K562 (cell line): ENCODE results near the gene HPD. TPM values are rescaled to one million over a fixed set of nuclear protein-coding genes. Genes with fewer than 3 reads are reported as not detected.
A peak's percentile ranks its signal among the peaks of the same experiment; 100 is the strongest.

Experiments
- ATAC-seq: fragments of 200-7000 bp; cut with Tn5 transposase; 3 replicates; pipeline ENCODE4 v1.9.1; 2020; ENCODE audit warnings: moderate library complexity
- BruUV-seq: library from RNA; stranded (reverse); fragments of 400-500 nt; replicated peaks from 2 replicates; lab custom pipeline; 2021; lab: Mats Ljungman, UMichigan
- CTCF ChIA-PET: fragments of 300-600 bp; formaldehyde crosslinking; extraction: SDS; loops from one replicate; lab custom pipeline; 2021; ENCODE audit warnings: low intra/inter-chr PET ratio; lab: Yijun Ruan, JAX
- POLR2A ChIA-PET: fragments of 300-600, 350-650 bp; sonication (Branson Sonifier 250); formaldehyde crosslinking; extraction: SDS; loops from one replicate; lab custom pipeline; 2021; ENCODE audit warnings: antibody characterized with exemption, inconsistent platforms; lab: Yijun Ruan, JAX
- DNase-seq, 4 experiments: peaks; one replicate each; pipeline versions ENCODE4 v3.0.0 to v3.0.0-alpha.2; 2011 to 2018; ENCODE audit warnings: low spot score in 3 of 4, mixed read lengths in 3 of 4; ENCODE audit errors: extremely low read depth in 1 of 4
- FAIRE-seq: peaks from 2 replicates; lab custom pipeline; 2011; peaks lifted over from hg19 to GRCh38; lab: Jason Lieb, UNC
- H2AFZ ChIP-seq: 2 replicates; pipeline ENCODE4 v1.6.0; 2011; ENCODE audit warnings: low read depth, low read length, control low read depth, inconsistent platforms
- H3K27ac ChIP-seq: fragments of 200-600 bp; 3 replicates; pipeline ENCODE4 v1.8.0; 2011; ENCODE audit warnings: low read depth, mild to moderate bottlenecking, control low read depth, inconsistent platforms, low read length, moderate library complexity, mixed read lengths; ENCODE audit errors: extremely low read depth
- H3K27me3 ChIP-seq, 2 experiments: fragments of 300-600 bp in 1 of 2; 2 replicates in 1 of 2; 3 replicates in 1 of 2; pipeline versions ENCODE4 v1.6.0 to v1.8.0; 2011; ENCODE audit warnings: inconsistent platforms in 2 of 2, low read length in 2 of 2, mild to moderate bottlenecking in 1 of 2, mixed read lengths in 1 of 2, moderate library complexity in 1 of 2; ENCODE audit not compliant: control insufficient read depth in 2 of 2, insufficient read depth in 2 of 2
- H3K36me3 ChIP-seq: fragments of 300-600 bp; 3 replicates; pipeline ENCODE4 v1.8.0; 2011; ENCODE audit warnings: mild to moderate bottlenecking, low read length, inconsistent platforms; ENCODE audit not compliant: control insufficient read depth, insufficient read depth
- H3K4me1 ChIP-seq, 2 experiments: fragments of 200-600 bp in 1 of 2; replicated peaks in 1 of 2; 2 replicates in 1 of 2; 3 replicates in 1 of 2; pipeline versions ENCODE4 v1.5.1 to v1.8.0; 2011; ENCODE audit warnings: inconsistent platforms in 2 of 2, low read length in 2 of 2, mild to moderate bottlenecking in 1 of 2, mixed read lengths in 1 of 2, moderate library complexity in 1 of 2; ENCODE audit not compliant: control insufficient read depth in 2 of 2, insufficient read depth in 2 of 2
- H3K4me2 ChIP-seq: 2 replicates; pipeline ENCODE4 v1.6.1; 2011; ENCODE audit warnings: low read length, control low read depth, inconsistent platforms, mixed read lengths; ENCODE audit not compliant: insufficient read depth
- H3K4me3 ChIP-seq: fragments of 200-600 bp; sonication (generic), shearing (Covaris generic); 2 replicates; pipeline ENCODE4 v1.5.1; 2016; ENCODE audit warnings: control low read depth, inconsistent platforms
- H3K79me2 ChIP-seq: fragments of 200-600 bp; 3 replicates; pipeline ENCODE4 v1.8.0; 2011; ENCODE audit warnings: low read length, inconsistent platforms; ENCODE audit not compliant: control insufficient read depth, insufficient read depth
- H3K9ac ChIP-seq, 2 experiments: 2 replicates each; pipeline versions ENCODE4 v1.6.0 to v1.6.1; 2011; ENCODE audit warnings: low read depth in 2 of 2, low read length in 2 of 2, control low read depth in 1 of 2, inconsistent platforms in 1 of 2, mild to moderate bottlenecking in 1 of 2, mixed read lengths in 1 of 2; ENCODE audit not compliant: insufficient read depth in 1 of 2
- H3K9me1 ChIP-seq: one replicate; pipeline ENCODE4 v1.6.0; 2011; ENCODE audit warnings: inconsistent platforms, mild to moderate bottlenecking, low read length, moderate library complexity; ENCODE audit not compliant: control insufficient read depth, insufficient read depth
- H3K9me3 ChIP-seq: replicated peaks from 2 replicates; pipeline ENCODE4 v1.5.1; 2011; ENCODE audit warnings: low read depth, low read length, inconsistent platforms; ENCODE audit not compliant: control insufficient read depth, insufficient read depth
- H4K20me1 ChIP-seq: replicated peaks from 2 replicates; pipeline ENCODE4 v1.6.1; 2011; ENCODE audit warnings: low read length, inconsistent platforms, mixed read lengths; ENCODE audit not compliant: control insufficient read depth, insufficient read depth
- CBX5 ChIP-seq: IDR thresholded peaks from 2 replicates; pipeline ENCODE4 v1.6.1; 2014; ENCODE audit warnings: low read depth, borderline replicate concordance
- NFE2 ChIP-seq: IDR thresholded peaks from 2 replicates; pipeline ENCODE4 v1.6.1; 2014; ENCODE audit warnings: antibody characterized with exemption, low read depth
- POLR2G ChIP-seq: fragments of 200-400 bp; formaldehyde crosslinking; IDR thresholded peaks from 2 replicates; pipeline ENCODE4 v1.6.1; 2017; ENCODE audit warnings: low read depth, mild to moderate bottlenecking, antibody characterized with exemption, low read length, moderate library complexity
- PYGO2 ChIP-seq: fragments of 450-650 bp; IDR thresholded peaks from 2 replicates; pipeline ENCODE4 v1.6.1; 2016; ENCODE audit warnings: mild to moderate bottlenecking, missing genetic modification characterization, moderate library complexity, missing compliant biosample characterization
- RBFOX2 ChIP-seq: fragments of 200-400 bp; formaldehyde crosslinking; IDR thresholded peaks from 2 replicates; pipeline ENCODE4 v1.6.1; 2017; ENCODE audit warnings: low read depth, mild to moderate bottlenecking, low read length, moderate library complexity
- RBM22 ChIP-seq: fragments of 200-400 bp; formaldehyde crosslinking; IDR thresholded peaks from 2 replicates; pipeline ENCODE4 v1.6.1; 2018; ENCODE audit warnings: low read length, low read depth; ENCODE audit not compliant: poor library complexity, severe bottlenecking
- ZBTB43 ChIP-seq: sonication (generic); formaldehyde crosslinking; IDR thresholded peaks from 2 replicates; pipeline ENCODE4 v1.8.0; 2023; ENCODE audit warnings: mild to moderate bottlenecking, missing genetic modification reagents
- WGBS: fragments of 100-300 bp; shearing (Covaris generic); methylation state at CpG from one replicate; pipeline ENCODE4 v1.1.6; 2016; ENCODE audit warnings: low coverage, mixed read lengths; ENCODE audit not compliant: insufficient coverage; ENCODE audit errors: missing lambda C conversion rate; 5-methylcytosine and 5-hydroxymethylcytosine counted together
- in situ Hi-C: fragments of 300-500 bp; cut with MboI; formaldehyde crosslinking; loops from 4 replicates; pipeline ENCODE4 v1.15.0; 2018; ENCODE audit warnings: inconsistent platforms, mixed read lengths
- intact Hi-C: fragments of 100-400 bp; cut with micrococcal nuclease; formaldehyde crosslinking; loops from 2 replicates; pipeline ENCODE4 v1.14.2; 2022
- polyA plus RNA-seq, 8 experiments: library from polyadenylated mRNA; depleted of rRNA in 4 of 8; stranded (reverse) in 5 of 8; unstranded in 3 of 8; fragments of >200 nt; fragmentation: Nextera tagmentation in 2 of 8; fragmentation: Illumina TruSeq in 1 of 8; extraction: Ambion mirVana in 2 of 8; extraction: Trizol in 1 of 8; gene quantifications; 2 replicates each; pipeline versions ENCODE4 v1.2.1 to v1.2.3, GENCODE V29; 2011 to 2014; ENCODE audit warnings: inconsistent platforms in 1 of 8, missing spikeins in 1 of 8
- total RNA-seq, 7 experiments: library from RNA; depleted of rRNA in 6 of 7; stranded (reverse); fragments of >200 nt in 6 of 7; fragmentation: Illumina TruSeq in 2 of 7; extraction: Trizol in 2 of 7; gene quantifications; 2 replicates each; pipeline versions ENCODE4 v1.2.1 to v1.2.3, GENCODE V29; 2011 to 2021; ENCODE audit warnings: low replicate concordance in 1 of 7

Gene HPD
- total and polyA plus RNA-seq, 9 of the 15 experiments (the other 6 are each of a cell fraction or from before 2014, with no cell fraction given): 0.06 to 0.29 (median 0.07) TPM; not detected in 4

GRCh38 chr12:121816925-121817647 is 41.6 kb downstream of the HPD start:
- Histone ChIP-seq H2AFZ (no peak overlapping the region), H3K9me3 (no peaks in the 10 kb centered on the region), H4K20me1 (peaks cover 9% of the 10 kb centered on the region; the same call in 1 of the 2 replicates), H3K27ac (no peak overlapping the region), H3K36me3 (peaks cover 84% of the 10 kb centered on the region), H3K9me1 (no peaks in the 10 kb centered on the region), H3K4me3 (no peak overlapping the region), H3K79me2 (peaks cover 22% of the 10 kb centered on the region), H3K27me3 (no peaks in the 10 kb centered on the region), H3K4me2 (no peak overlapping the region), H3K4me1 (peaks cover 8 to 24% of the 10 kb centered on the region in 2 experiments; a peak in 3 of 5 replicates), H3K9ac (peak overlapping the region in 1 of 2 experiments; percentile 55; a peak in 1 of 4 replicates)
- 98% methylated on average over 13 of the region's 47 CpGs for WGBS
- no TSS peak for BruUV-seq
- DNase-seq: no peak
- TF ChIP-seq CBX5 (no peak), NFE2 (no peak), RBM22 (peak; percentile 66), RBFOX2 (peak; percentile 63), PYGO2 (tag) (no peak), ZBTB43 (CRISPR knock-in tag) (no peak), POLR2G (peak; percentile 55)
- no peak for ATAC-seq
- ChIA-PET CTCF (no interaction called here), POLR2A (interaction anchor here (0.6 kb wide), 1 partner anchor 1220 kb away, joined by 3 read pairs; no protein-coding TSS in a partner anchor)
- in situ Hi-C loops: no loop called here
- no peak for FAIRE-seq
- intact Hi-C loops: no loop called here
